Panc1 (cell line): ENCODE results near the gene CTDSP2.

Source experiments
- CTCF ChIP-seq: fragments of 450-650 bp; IDR thresholded peaks from 2 replicates; pipeline ENCODE4 v1.5.1; 2017; ENCODE audit warnings: mild to moderate bottlenecking
- POLR2AphosphoS5 ChIP-seq: IDR thresholded peaks from 2 replicates; pipeline ENCODE4 v1.6.1; 2012; ENCODE audit warnings: mild to moderate bottlenecking, low read depth, low read length, moderate library complexity
- REST ChIP-seq, 2 experiments: IDR thresholded peaks; 2 replicates each; pipeline ENCODE4 v1.6.1; 2011 to 2012; ENCODE audit warnings: low read depth in 2 of 2, control low read depth in 1 of 2, low read length in 1 of 2, mild to moderate bottlenecking in 1 of 2, moderate library complexity in 1 of 2; ENCODE audit not compliant: insufficient read depth in 1 of 2
- TCF7L2 ChIP-seq: IDR thresholded peaks from 2 replicates; pipeline ENCODE4 v1.6.1; 2011; ENCODE audit warnings: mild to moderate bottlenecking, low read depth, low read length, inconsistent platforms

- TF ChIP-seq CTCF (no peak), POLR2AphosphoS5 (no peak), TCF7L2 (no peak), REST (IDR thresholded peaks at IDR 0.05; ENCODE audit: insufficient read depth in 1 of 2, low read depth in 2 of 2, low read length in 1 of 2) (no peak)
Measured at GRCh38 chr12:57896115-57896433, 49.5 kb upstream of the CTDSP2 start.
